ENCODE measurements around the gene GALNT14.

DNA sequence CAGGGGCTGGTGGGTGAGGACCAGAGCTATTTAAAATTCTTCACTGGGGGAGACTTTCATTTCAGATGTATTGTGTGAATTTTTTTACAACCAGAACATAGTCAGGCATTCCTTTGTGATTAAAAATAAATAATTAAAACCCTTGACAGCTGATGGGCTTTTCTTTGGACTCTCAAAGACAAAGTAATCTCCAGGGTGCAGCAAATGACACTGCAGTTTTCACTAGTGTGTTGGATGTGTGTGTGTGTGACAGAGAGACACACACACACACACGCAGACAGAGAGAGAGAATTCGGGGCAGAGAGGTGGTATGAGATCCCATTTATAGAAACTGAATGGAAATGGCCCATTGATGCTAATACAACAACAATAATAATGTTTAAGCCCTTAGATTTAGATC, 10.3 kb upstream of the GALNT14 start:
- TF ChIP-seq, protein P1, sequence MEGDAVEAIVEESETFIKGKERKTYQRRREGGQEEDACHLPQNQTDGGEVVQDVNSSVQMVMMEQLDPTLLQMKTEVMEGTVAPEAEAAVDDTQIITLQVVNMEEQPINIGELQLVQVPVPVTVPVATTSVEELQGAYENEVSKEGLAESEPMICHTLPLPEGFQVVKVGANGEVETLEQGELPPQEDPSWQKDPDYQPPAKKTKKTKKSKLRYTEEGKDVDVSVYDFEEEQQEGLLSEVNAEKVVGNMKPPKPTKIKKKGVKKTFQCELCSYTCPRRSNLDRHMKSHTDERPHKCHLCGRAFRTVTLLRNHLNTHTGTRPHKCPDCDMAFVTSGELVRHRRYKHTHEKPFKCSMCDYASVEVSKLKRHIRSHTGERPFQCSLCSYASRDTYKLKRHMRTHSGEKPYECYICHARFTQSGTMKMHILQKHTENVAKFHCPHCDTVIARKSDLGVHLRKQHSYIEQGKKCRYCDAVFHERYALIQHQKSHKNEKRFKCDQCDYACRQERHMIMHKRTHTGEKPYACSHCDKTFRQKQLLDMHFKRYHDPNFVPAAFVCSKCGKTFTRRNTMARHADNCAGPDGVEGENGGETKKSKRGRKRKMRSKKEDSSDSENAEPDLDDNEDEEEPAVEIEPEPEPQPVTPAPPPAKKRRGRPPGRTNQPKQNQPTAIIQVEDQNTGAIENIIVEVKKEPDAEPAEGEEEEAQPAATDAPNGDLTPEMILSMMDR (IDR thresholded peaks at IDR 0.05; ENCODE audit: control extremely low read depth in 1 of 3, insufficient read depth in 1 of 3, low read depth in 1 of 3, low read length in 3 of 3) = no peak
- TF ChIP-seq KDM1A (IDR thresholded peaks at IDR 0.05; ENCODE audit: borderline replicate concordance, low read length) = no peak
- no peak for TF ChIP-seq POLR2A (IDR thresholded peaks at IDR 0.05; ENCODE audit: control extremely low read depth in 1 of 2, low read depth in 2 of 2, low read length in 2 of 2)
- no peak for TF ChIP-seq TBP (IDR thresholded peaks at IDR 0.05; ENCODE audit: low read depth, low read length)
- TF ChIP-seq TEAD4 (IDR thresholded peaks at IDR 0.05; ENCODE audit: low read depth, low read length) = no peak
- TF ChIP-seq FOSL1 (IDR thresholded peaks at IDR 0.05; ENCODE audit: insufficient read depth, low read depth, low read length) = no peak
- no peak for TF ChIP-seq POLR2AphosphoS5 (IDR thresholded peaks at IDR 0.05; ENCODE audit: low read depth, low read length)

Measured in H1 (cell line).